ENCODE data around the gene ATL1.
"Not testable (repeated sequence)": the region's sequence is repeated elsewhere in the genome, so short reads cannot be mapped to it uniquely, and the experiment has no call there.

ATL1 gene

DNA sequence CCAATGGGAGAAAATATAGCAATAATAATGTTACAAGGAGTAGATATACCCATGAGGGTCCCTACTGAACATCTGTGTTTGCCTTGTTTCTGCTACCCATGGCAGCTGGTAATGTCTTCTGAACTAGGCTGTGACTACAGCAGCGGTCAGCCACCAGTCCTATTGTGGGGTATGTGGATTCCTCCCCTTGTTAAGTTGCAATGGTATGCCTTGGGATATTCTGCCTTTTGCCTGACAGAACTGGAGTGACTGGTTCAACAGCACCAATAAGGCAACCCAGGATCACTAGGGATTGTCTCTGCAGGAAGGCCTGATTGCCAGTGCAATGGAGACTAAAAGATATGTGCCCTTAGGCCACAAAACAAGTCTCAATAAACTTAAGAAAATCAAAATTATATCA lies 9.7 kb upstream of the ATL1 start:
- DNase-seq, result no peak
- intact Hi-C loops (cut with DNase I; ENCODE audit: low total_unique reads), result no loop called here

DNA sequence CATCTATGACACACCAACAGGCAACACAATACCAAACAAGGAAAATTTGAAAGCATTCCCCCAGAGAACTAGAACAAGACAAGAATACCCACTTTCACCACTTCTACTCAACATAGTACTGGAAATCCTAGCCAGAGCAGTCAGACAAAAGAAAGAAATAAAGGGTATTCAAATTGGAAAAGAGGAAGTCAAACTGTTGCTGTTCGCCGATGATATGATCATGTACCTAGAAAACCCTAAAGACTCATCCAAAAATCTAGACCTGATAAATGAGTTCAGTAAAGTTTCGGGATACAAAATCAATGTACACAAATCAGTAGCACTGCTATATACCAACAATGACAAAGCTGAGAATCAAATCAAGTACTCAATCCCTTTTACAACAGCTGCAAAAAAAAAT lies 8.1 kb upstream of the ATL1 start:
- H3K27me3 ChIP-seq, result no peaks in the 10 kb centered on the region
- H3K4me1 ChIP-seq, result no peaks in the 10 kb centered on the region
- no peaks in the 10 kb centered on the region for H3K36me3 ChIP-seq
- no peaks in the 10 kb centered on the region for H3K9me3 ChIP-seq
- DNase-seq, result no peak
- no peak overlapping the region for H3K4me3 ChIP-seq
- no peak overlapping the region for H3K27ac ChIP-seq
- TF ChIP-seq, protein P1, sequence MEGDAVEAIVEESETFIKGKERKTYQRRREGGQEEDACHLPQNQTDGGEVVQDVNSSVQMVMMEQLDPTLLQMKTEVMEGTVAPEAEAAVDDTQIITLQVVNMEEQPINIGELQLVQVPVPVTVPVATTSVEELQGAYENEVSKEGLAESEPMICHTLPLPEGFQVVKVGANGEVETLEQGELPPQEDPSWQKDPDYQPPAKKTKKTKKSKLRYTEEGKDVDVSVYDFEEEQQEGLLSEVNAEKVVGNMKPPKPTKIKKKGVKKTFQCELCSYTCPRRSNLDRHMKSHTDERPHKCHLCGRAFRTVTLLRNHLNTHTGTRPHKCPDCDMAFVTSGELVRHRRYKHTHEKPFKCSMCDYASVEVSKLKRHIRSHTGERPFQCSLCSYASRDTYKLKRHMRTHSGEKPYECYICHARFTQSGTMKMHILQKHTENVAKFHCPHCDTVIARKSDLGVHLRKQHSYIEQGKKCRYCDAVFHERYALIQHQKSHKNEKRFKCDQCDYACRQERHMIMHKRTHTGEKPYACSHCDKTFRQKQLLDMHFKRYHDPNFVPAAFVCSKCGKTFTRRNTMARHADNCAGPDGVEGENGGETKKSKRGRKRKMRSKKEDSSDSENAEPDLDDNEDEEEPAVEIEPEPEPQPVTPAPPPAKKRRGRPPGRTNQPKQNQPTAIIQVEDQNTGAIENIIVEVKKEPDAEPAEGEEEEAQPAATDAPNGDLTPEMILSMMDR (IDR thresholded peaks at IDR 0.05), result no peak
- intact Hi-C loops (cut with DNase I; ENCODE audit: low total_unique reads), result no loop called here

More for the DNA sequence above, 9.7 kb upstream of the ATL1 start:
- Histone ChIP-seq H3K4me3 (no peak overlapping the region), H3K27ac (no peak overlapping the region), H3K27me3 (no peaks in the 10 kb centered on the region), H3K36me3 (no peaks in the 10 kb centered on the region), H3K4me1 (peaks cover 0 to 1% (median 0%) of the 10 kb centered on the region in 4 donors), H3K9me3 (no peaks in the 10 kb centered on the region)
- TF ChIP-seq, protein P1 (IDR thresholded peaks at IDR 0.05), result no peak

DNA sequence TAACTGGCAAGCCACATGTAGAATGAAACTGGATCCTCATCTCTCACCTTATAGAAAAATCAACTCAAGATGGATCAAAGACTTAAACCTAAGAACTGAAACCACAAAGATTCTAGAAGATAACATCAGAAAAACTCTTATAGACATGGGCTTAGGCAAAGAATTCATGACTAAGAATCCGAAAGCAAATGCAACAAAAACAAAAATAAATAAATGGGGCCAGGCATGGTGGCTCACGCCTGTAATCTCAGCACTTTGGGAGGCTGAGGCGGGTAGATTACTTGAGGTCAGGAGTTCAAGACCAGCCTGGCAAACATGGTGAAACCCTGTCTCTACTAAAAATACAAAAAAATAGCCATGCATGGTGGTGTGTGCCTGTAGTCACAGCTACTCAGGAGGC lies 7.1 kb upstream of the ATL1 start:
- H3K27ac ChIP-seq; H3K27me3 ChIP-seq; H3K4me1 ChIP-seq; H3K9me3 ChIP-seq; H3K4me3 ChIP-seq; intact Hi-C loops (cut with DNase I; ENCODE audit: low total_unique reads); H3K36me3 ChIP-seq; DNase-seq: not testable (repeated sequence)

DNA sequence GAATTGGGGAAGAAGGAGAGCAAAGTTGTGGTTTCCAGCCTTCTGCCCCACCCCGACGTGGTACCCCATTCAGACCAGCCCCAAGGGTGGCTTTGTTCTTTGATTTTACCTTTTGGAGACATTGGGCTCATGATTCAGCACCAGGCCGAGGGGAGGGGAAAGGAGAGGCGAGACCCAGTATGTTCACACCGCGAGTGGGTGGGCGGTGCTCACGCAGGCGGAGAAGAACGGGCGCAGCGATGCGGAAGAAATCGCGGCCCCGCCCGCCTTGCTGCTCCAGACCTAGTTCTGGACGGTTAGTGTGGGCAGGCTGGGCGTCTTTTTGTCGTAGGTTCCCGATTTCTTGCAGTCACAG lies 963 bp downstream of the ATL1 start:
- H3K4me1 ChIP-seq, result peaks cover 0 to 20% (median 11%) of the 10 kb centered on the region in 4 donors
- H3K9me3 ChIP-seq, result no peaks in the 10 kb centered on the region
- H3K36me3 ChIP-seq, result no peaks in the 10 kb centered on the region
- TF ChIP-seq, protein P1 (IDR thresholded peaks at IDR 0.05), result no peak
- H3K27ac ChIP-seq, result peak overlapping the region; percentile 89 to 98
- peak overlapping the region; percentile 61 to 88 for H3K4me3 ChIP-seq
- no peaks in the 10 kb centered on the region for H3K27me3 ChIP-seq
- peak; percentile 90 to 95 for DNase-seq
- intact Hi-C loops (cut with DNase I; ENCODE audit: low total_unique reads), result no loop called here

DNA sequence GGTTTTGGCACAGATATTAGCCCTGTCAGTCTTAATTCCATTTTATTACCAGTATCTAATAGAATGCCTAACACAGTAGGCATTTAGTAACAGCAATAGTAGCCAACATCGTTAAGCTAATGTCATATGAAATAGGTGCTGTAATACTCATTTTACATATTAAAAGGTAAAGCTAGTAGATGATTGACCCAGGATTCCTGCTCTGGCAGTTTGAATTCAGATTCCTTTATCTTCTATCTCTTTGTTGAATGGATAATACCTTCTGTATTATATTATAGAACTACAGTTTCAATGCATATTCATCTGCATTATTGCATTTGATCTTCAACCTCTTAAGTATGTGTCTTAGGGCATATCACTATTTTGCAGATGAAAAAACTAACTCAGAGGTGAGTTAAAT lies 2.9 kb downstream of the ATL1 start:
- intact Hi-C loops (cut with DNase I; ENCODE audit: low total_unique reads), result no loop called here
- DNase-seq, result no peak
- TF ChIP-seq, protein P1 (IDR thresholded peaks at IDR 0.05), result no peak
- Histone ChIP-seq H3K9me3 (no peaks in the 10 kb centered on the region), H3K27me3 (no peaks in the 10 kb centered on the region), H3K4me1 (peaks cover 0 to 20% (median 11%) of the 10 kb centered on the region in 4 donors), H3K4me3 (no peak overlapping the region), H3K36me3 (no peaks in the 10 kb centered on the region), H3K27ac (no peak overlapping the region)

DNA sequence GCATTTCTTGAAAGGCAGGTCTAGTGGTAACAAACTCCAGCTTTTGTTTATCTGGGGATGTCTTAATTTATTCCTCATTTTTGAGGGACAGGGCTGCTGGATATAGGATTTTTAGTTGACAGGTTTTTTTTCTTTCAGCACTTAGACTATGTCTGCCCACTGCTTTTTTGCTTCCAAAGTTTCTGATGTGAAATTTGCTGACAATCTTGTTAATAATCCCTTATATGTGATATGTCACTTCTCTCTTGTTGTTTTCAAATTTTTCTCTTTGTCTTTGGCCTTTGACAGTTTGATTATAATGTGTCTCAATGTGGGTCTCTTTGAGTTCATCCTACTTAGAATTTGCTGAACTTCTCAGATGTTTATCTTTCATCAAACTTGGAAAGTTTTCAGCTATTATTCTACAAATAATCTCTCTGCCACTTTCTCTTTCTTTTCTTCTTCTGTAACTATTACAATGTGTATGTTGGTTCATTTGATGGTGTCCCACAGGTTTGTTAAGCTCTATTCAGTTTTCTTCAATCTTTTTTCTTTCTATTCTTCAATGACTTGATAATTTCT lies 9.8 kb downstream of the ATL1 start:
- Histone ChIP-seq H3K9me3 (peaks cover 0 to 40% (median 28%) of the 10 kb centered on the region in 3 donors), H3K4me1 (no peaks in the 10 kb centered on the region), H3K27me3 (no peaks in the 10 kb centered on the region), H3K36me3 (peaks cover 0 to 3% (median 3%) of the 10 kb centered on the region in 3 donors), H3K27ac (no peak overlapping the region), H3K4me3 (no peak overlapping the region)
- TF ChIP-seq, protein P1 (IDR thresholded peaks at IDR 0.05), result no peak
- intact Hi-C loops (cut with DNase I; ENCODE audit: low total_unique reads), result no loop called here
- DNase-seq, result no peak

Data from tibial artery (tissue), 4 donors.